ENCODE data around the gene GLCE. TPM values are rescaled to one million over a fixed set of nuclear protein-coding genes. Genes with fewer than 3 reads are reported as not detected.

Gene GLCE
- total RNA-seq, 4 donors from 2014 or later, result 33.8 to 50.7 (median 43.8) TPM

DNA sequence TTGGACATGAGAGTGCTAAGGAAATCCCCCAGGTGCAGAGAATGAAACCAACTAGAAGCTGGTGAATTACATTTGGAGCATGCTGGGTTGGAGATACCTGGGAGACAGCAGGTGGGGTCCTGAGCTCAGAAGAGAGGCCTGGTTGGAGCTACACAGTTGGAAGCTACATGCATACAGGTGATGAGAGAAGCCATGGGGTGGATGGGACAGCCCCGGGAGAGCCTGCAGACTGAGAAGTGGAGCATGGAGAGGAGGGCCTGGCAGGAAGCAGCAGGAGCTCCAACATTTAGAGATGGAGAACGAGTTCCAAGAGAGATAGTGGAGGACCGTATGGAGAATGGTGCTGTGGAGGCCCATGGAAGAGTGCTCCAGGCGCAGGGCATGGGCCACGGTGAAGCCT, 148.5 kb downstream of the GLCE start:
- TF ChIP-seq POLR2A (IDR thresholded peaks at IDR 0.05), result no peak
- TF ChIP-seq, protein P1, sequence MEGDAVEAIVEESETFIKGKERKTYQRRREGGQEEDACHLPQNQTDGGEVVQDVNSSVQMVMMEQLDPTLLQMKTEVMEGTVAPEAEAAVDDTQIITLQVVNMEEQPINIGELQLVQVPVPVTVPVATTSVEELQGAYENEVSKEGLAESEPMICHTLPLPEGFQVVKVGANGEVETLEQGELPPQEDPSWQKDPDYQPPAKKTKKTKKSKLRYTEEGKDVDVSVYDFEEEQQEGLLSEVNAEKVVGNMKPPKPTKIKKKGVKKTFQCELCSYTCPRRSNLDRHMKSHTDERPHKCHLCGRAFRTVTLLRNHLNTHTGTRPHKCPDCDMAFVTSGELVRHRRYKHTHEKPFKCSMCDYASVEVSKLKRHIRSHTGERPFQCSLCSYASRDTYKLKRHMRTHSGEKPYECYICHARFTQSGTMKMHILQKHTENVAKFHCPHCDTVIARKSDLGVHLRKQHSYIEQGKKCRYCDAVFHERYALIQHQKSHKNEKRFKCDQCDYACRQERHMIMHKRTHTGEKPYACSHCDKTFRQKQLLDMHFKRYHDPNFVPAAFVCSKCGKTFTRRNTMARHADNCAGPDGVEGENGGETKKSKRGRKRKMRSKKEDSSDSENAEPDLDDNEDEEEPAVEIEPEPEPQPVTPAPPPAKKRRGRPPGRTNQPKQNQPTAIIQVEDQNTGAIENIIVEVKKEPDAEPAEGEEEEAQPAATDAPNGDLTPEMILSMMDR (IDR thresholded peaks at IDR 0.05), result no peak
- H3K36me3 ChIP-seq, result no peaks in the 10 kb centered on the region
- no peaks in the 10 kb centered on the region for H3K9me3 ChIP-seq
- no peak overlapping the region for H3K4me3 ChIP-seq
- no peak for DNase-seq
- H3K27me3 ChIP-seq, result no peaks in the 10 kb centered on the region
- H3K27ac ChIP-seq, result no peak overlapping the region
- peaks cover 0 to 26% (median 0%) of the 10 kb centered on the region in 4 donors for H3K4me1 ChIP-seq

DNA sequence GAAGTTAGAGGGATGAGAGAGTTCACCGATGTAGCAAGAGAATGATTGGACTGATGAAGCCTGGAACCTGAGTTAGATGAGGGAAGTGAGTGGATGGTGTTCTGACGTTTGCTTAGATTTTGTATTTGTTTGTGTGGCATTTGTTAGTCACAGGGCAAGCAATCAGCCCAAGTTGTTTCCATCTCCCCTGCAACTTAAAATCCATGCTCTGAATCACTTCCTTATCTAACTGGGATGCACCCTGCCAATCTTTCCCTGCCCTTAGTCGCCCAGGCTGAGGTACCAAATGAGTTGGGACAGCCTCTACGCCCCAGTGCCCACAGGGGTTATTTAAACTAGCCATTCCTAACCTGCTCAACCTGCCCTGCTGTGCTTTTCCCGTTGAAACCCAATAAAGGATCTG, 150.9 kb downstream of the GLCE start:
- H3K4me3 ChIP-seq, result no peak overlapping the region
- no peaks in the 10 kb centered on the region for H3K9me3 ChIP-seq
- peak in 1 of 3 donors; percentile 27 for DNase-seq
- TF ChIP-seq POLR2A (IDR thresholded peaks at IDR 0.05), result no peak
- TF ChIP-seq, protein P1 (IDR thresholded peaks at IDR 0.05), result no peak
- no peak overlapping the region for H3K27ac ChIP-seq
- H3K4me1 ChIP-seq, result peaks cover 0 to 23% (median 0%) of the 10 kb centered on the region in 4 donors
- H3K36me3 ChIP-seq, result no peaks in the 10 kb centered on the region
- H3K27me3 ChIP-seq, result no peaks in the 10 kb centered on the region

DNA sequence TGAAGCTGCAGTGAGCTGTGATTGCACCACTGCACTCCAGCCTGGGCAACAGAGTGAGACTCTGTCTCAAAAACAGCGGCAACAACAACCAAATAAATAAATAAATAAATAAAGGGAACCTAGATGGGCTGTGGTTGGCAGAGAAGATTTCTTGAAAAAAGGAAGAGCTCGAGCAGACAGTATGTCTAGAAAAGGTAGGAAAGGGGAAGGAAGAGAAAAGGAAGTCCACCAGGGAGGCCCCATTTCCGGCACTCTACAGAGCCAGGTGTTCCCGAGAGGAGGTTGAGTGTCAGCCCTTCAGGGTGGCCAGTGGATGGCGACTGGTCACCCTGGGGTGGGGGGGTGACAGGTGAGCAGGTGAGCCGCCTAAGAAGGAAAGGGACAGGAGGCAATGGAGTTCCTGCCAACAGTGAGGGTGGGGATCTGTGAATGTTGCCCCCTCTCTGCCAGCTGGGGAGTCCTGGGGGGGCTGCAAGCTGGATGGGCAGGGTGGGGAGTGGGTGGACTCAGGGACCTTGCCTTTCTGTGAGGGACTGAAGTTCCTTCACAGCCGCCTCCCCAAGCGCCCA, 153.1 kb downstream of the GLCE start:
- H3K4me3 ChIP-seq, result no peak overlapping the region
- DNase-seq, result peak in 1 of 3 donors; percentile 21
- peaks cover 0 to 33% (median 0%) of the 10 kb centered on the region in 4 donors for H3K4me1 ChIP-seq
- no peaks in the 10 kb centered on the region for H3K27me3 ChIP-seq
- TF ChIP-seq POLR2A (IDR thresholded peaks at IDR 0.05), result no peak
- TF ChIP-seq, protein P1 (IDR thresholded peaks at IDR 0.05), result no peak
- no peaks in the 10 kb centered on the region for H3K9me3 ChIP-seq
- H3K27ac ChIP-seq, result peak overlapping the region in 3 of 4 donors; percentile 65 to 79 (median 72)
- no peaks in the 10 kb centered on the region for H3K36me3 ChIP-seq

DNA sequence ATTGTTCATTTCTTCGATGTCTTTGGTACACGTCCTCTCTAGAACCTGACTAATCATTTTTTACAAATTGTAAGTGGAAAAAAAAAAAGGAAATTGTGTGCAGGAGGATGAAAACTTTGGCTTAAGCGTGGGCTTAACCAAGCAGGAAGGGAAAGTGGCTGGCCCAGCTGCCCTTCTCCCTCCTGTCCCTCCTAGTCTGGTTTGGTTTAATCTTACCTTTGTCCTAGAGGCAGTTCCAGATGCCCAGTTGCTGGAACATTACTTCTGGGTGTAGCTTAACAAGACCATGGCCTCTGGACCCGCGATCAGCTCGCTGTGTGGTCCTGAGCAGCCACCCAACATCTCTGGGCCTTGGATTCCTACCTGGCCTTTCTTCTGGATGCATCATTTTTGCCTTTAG, 153.7 kb downstream of the GLCE start:
- H3K9me3 ChIP-seq, result no peaks in the 10 kb centered on the region
- H3K36me3 ChIP-seq, result no peaks in the 10 kb centered on the region
- peak in 1 of 3 donors; percentile 71 for DNase-seq
- no peak for TF ChIP-seq POLR2A (IDR thresholded peaks at IDR 0.05)
- TF ChIP-seq, protein P1 (IDR thresholded peaks at IDR 0.05), result no peak
- peak overlapping the region in 3 of 4 donors; percentile 65 to 79 (median 72) for H3K27ac ChIP-seq
- peaks cover 0 to 34% (median 0%) of the 10 kb centered on the region in 4 donors for H3K4me1 ChIP-seq
- H3K27me3 ChIP-seq, result no peaks in the 10 kb centered on the region
- no peak overlapping the region for H3K4me3 ChIP-seq

DNA sequence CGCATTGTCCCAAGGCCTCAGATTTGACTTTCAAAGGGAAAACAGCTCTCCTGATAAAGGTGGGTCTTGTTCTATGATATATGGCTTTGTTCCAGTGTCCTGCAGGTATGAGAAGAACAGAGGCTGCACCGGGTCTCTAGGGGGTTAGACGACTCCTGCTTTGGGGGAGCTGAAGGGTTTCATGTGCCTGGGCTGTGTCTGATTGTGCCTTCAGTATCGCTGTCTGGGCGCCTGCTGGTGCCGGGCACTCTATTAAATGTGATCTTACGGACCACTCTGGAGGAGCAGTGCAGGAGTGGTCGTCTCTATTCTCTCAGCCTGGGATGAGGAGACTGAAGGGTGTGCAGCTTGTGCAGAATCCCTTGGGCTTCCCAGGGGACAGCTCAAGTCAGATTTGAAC, 154.3 kb downstream of the GLCE start:
- Histone ChIP-seq H3K9me3 (no peaks in the 10 kb centered on the region), H3K27ac (peak overlapping the region in 2 of 4 donors; percentile 65 to 79), H3K27me3 (no peaks in the 10 kb centered on the region), H3K36me3 (no peaks in the 10 kb centered on the region), H3K4me1 (peaks cover 0 to 34% (median 0%) of the 10 kb centered on the region in 4 donors), H3K4me3 (no peak overlapping the region)
- DNase-seq, result peak in 1 of 3 donors; percentile 29
- no peak for TF ChIP-seq POLR2A (IDR thresholded peaks at IDR 0.05)
- TF ChIP-seq, protein P1 (IDR thresholded peaks at IDR 0.05), result no peak

Measured in Peyer's patch (tissue), 4 donors.